Measurements from ENCODE around the gene LRBA.

Gene LRBA

GRCh38 chr4:150656891-150657290, 358.2 kb downstream of the LRBA start:
- Histone ChIP-seq H4K20me1 (no peaks in the 10 kb centered on the region), H3K4me3 (no peak overlapping the region), H3K9me3 (no peaks in the 10 kb centered on the region), H3K36me3 (no peaks in the 10 kb centered on the region), H3K27me3 (no peaks in the 10 kb centered on the region), H3K4me1 (no peaks in the 10 kb centered on the region), H3K27ac (no peak overlapping the region), H3K9ac (no peak overlapping the region), H3K4me2 (no peak overlapping the region)
- TF ChIP-seq Cebpa-rat (IDR thresholded peaks at IDR 0.05) = no peak

- Histone ChIP-seq H4K20me1 (no peaks in the 10 kb centered on the region), H3K4me2 (no peak overlapping the region), H3K27ac (no peak overlapping the region), H3K4me1 (no peaks in the 10 kb centered on the region), H3K27me3 (no peaks in the 10 kb centered on the region), H3K36me3 (no peaks in the 10 kb centered on the region), H3K4me3 (no peak overlapping the region), H3K9ac (no peak overlapping the region), H3K9me3 (no peaks in the 10 kb centered on the region)
- no peak for TF ChIP-seq Cebpa-rat (IDR thresholded peaks at IDR 0.05)
These were observed 364.3 kb downstream of the LRBA start for GRCh38 chr4:150650751-150651150.

- Histone ChIP-seq H3K27me3 (no peaks in the 10 kb centered on the region), H3K4me3 (no peak overlapping the region), H3K4me1 (no peaks in the 10 kb centered on the region), H3K36me3 (no peaks in the 10 kb centered on the region), H3K27ac (no peak overlapping the region), H3K9ac (no peak overlapping the region), H3K4me2 (no peak overlapping the region), H3K9me3 (no peaks in the 10 kb centered on the region), H4K20me1 (no peaks in the 10 kb centered on the region)
- no peak for TF ChIP-seq Cebpa-rat (IDR thresholded peaks at IDR 0.05)
These were observed 367.0 kb downstream of the LRBA start for GRCh38 chr4:150648123-150648522.

GRCh38 chr4:150647008-150647407, 368.1 kb downstream of the LRBA start:
- Histone ChIP-seq H3K9me3 (no peaks in the 10 kb centered on the region), H3K9ac (no peak overlapping the region), H3K36me3 (no peaks in the 10 kb centered on the region), H3K27ac (no peak overlapping the region), H4K20me1 (no peaks in the 10 kb centered on the region), H3K4me3 (no peak overlapping the region), H3K4me2 (no peak overlapping the region), H3K27me3 (no peaks in the 10 kb centered on the region), H3K4me1 (no peaks in the 10 kb centered on the region)
- no peak for TF ChIP-seq Cebpa-rat (IDR thresholded peaks at IDR 0.05)

GRCh38 chr4:150641612-150642011, 373.5 kb downstream of the LRBA start:
- Histone ChIP-seq H4K20me1 (no peaks in the 10 kb centered on the region), H3K27ac (no peak overlapping the region), H3K4me2 (no peak overlapping the region), H3K4me1 (no peaks in the 10 kb centered on the region), H3K27me3 (no peaks in the 10 kb centered on the region), H3K9ac (no peak overlapping the region), H3K4me3 (no peak overlapping the region), H3K9me3 (no peaks in the 10 kb centered on the region), H3K36me3 (no peaks in the 10 kb centered on the region)
- TF ChIP-seq Cebpa-rat (IDR thresholded peaks at IDR 0.05) = no peak

- no peaks in the 10 kb centered on the region for H3K36me3 ChIP-seq
- no peaks in the 10 kb centered on the region for H3K4me1 ChIP-seq
- peaks cover 6% of the 10 kb centered on the region for H3K9me3 ChIP-seq
- no peak for TF ChIP-seq Cebpa-rat (IDR thresholded peaks at IDR 0.05)
- no peaks in the 10 kb centered on the region for H3K27me3 ChIP-seq
- H4K20me1 ChIP-seq = no peaks in the 10 kb centered on the region
- H3K9ac ChIP-seq = no peak overlapping the region
- H3K4me3 ChIP-seq = no peak overlapping the region
- no peak overlapping the region for H3K27ac ChIP-seq
- H3K4me2 ChIP-seq = no peak overlapping the region
These were observed 382.4 kb downstream of the LRBA start for GRCh38 chr4:150632639-150633038.

- H3K4me3 ChIP-seq = no peak overlapping the region
- no peaks in the 10 kb centered on the region for H3K4me1 ChIP-seq
- no peak for TF ChIP-seq Cebpa-rat (IDR thresholded peaks at IDR 0.05)
- H3K9ac ChIP-seq = no peak overlapping the region
- H3K27me3 ChIP-seq = no peaks in the 10 kb centered on the region
- no peak overlapping the region for H3K4me2 ChIP-seq
- H3K9me3 ChIP-seq = no peaks in the 10 kb centered on the region; the same call in 1 of the 2 replicates
- no peaks in the 10 kb centered on the region for H3K36me3 ChIP-seq
- no peak overlapping the region for H3K27ac ChIP-seq
- H4K20me1 ChIP-seq = no peaks in the 10 kb centered on the region
These were observed 387.0 kb downstream of the LRBA start for GRCh38 chr4:150628073-150628472.

- no peaks in the 10 kb centered on the region for H3K4me1 ChIP-seq
- no peak overlapping the region for H3K4me3 ChIP-seq
- no peak overlapping the region for H3K27ac ChIP-seq
- no peaks in the 10 kb centered on the region for H4K20me1 ChIP-seq
- H3K4me2 ChIP-seq = no peak overlapping the region
- H3K9me3 ChIP-seq = no peaks in the 10 kb centered on the region
- H3K36me3 ChIP-seq = no peaks in the 10 kb centered on the region
- TF ChIP-seq Cebpa-rat (IDR thresholded peaks at IDR 0.05) = no peak
- H3K9ac ChIP-seq = no peak overlapping the region
- H3K27me3 ChIP-seq = no peaks in the 10 kb centered on the region
These were observed 390.1 kb downstream of the LRBA start for GRCh38 chr4:150625033-150625432.

GRCh38 chr4:150624055-150624454, 391.0 kb downstream of the LRBA start:
- Histone ChIP-seq H3K36me3 (no peaks in the 10 kb centered on the region), H3K27me3 (no peaks in the 10 kb centered on the region), H3K9me3 (no peaks in the 10 kb centered on the region), H3K9ac (no peak overlapping the region), H3K4me1 (no peaks in the 10 kb centered on the region), H4K20me1 (no peaks in the 10 kb centered on the region), H3K4me2 (no peak overlapping the region), H3K27ac (no peak overlapping the region), H3K4me3 (no peak overlapping the region)
- no peak for TF ChIP-seq Cebpa-rat (IDR thresholded peaks at IDR 0.05)

GRCh38 chr4:150619042-150619441, 396.0 kb downstream of the LRBA start:
- Histone ChIP-seq H3K9me3 (no peaks in the 10 kb centered on the region), H4K20me1 (no peaks in the 10 kb centered on the region), H3K4me3 (no peak overlapping the region), H3K4me1 (no peaks in the 10 kb centered on the region), H3K27ac (no peak overlapping the region), H3K27me3 (no peaks in the 10 kb centered on the region), H3K9ac (no peak overlapping the region), H3K36me3 (no peaks in the 10 kb centered on the region), H3K4me2 (no peak overlapping the region)
- no peak for TF ChIP-seq Cebpa-rat (IDR thresholded peaks at IDR 0.05)

GRCh38 chr4:150609131-150609530, 406.0 kb downstream of the LRBA start:
- H3K9ac ChIP-seq = no peak overlapping the region
- no peak overlapping the region for H3K4me3 ChIP-seq
- no peak overlapping the region for H3K4me2 ChIP-seq
- no peaks in the 10 kb centered on the region for H4K20me1 ChIP-seq
- TF ChIP-seq Cebpa-rat (IDR thresholded peaks at IDR 0.05) = no peak
- no peak overlapping the region for H3K27ac ChIP-seq
- H3K9me3 ChIP-seq = no peaks in the 10 kb centered on the region
- H3K27me3 ChIP-seq = no peaks in the 10 kb centered on the region
- no peaks in the 10 kb centered on the region for H3K4me1 ChIP-seq
- no peaks in the 10 kb centered on the region for H3K36me3 ChIP-seq
